Midbrain (tissue), 1 donor: ENCODE data around the gene TNKS1BP1.
"Not testable (repeated sequence)": the region's sequence is repeated elsewhere in the genome, so short reads cannot be mapped to it uniquely, and the experiment has no call there.

Experiments used
- DNase-seq: peaks from one replicate; lab custom pipeline; 2025; lab: John Stamatoyannopoulos, UW

Gene TNKS1BP1, protein sequence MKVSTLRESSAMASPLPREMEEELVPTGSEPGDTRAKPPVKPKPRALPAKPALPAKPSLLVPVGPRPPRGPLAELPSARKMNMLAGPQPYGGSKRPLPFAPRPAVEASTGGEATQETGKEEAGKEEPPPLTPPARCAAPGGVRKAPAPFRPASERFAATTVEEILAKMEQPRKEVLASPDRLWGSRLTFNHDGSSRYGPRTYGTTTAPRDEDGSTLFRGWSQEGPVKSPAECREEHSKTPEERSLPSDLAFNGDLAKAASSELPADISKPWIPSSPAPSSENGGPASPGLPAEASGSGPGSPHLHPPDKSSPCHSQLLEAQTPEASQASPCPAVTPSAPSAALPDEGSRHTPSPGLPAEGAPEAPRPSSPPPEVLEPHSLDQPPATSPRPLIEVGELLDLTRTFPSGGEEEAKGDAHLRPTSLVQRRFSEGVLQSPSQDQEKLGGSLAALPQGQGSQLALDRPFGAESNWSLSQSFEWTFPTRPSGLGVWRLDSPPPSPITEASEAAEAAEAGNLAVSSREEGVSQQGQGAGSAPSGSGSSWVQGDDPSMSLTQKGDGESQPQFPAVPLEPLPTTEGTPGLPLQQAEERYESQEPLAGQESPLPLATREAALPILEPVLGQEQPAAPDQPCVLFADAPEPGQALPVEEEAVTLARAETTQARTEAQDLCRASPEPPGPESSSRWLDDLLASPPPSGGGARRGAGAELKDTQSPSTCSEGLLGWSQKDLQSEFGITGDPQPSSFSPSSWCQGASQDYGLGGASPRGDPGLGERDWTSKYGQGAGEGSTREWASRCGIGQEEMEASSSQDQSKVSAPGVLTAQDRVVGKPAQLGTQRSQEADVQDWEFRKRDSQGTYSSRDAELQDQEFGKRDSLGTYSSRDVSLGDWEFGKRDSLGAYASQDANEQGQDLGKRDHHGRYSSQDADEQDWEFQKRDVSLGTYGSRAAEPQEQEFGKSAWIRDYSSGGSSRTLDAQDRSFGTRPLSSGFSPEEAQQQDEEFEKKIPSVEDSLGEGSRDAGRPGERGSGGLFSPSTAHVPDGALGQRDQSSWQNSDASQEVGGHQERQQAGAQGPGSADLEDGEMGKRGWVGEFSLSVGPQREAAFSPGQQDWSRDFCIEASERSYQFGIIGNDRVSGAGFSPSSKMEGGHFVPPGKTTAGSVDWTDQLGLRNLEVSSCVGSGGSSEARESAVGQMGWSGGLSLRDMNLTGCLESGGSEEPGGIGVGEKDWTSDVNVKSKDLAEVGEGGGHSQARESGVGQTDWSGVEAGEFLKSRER (N-terminal part only)

GRCh38 chr11:57324886-57325734, at the start of gene TNKS1BP1:
Gene TNKS1BP1, minus strand, starts transcription at chr11:57324952. Its CDS starts 3,067 bp downstream, at chr11:57321885.
- peak; percentile 95 for DNase-seq

GRCh38 chr11:57373146-57373545, 48.4 kb upstream of the TNKS1BP1 start:
- DNase-seq = no peak

- DNase-seq = no peak
Measured at GRCh38 chr11:57370941-57371340, 46.2 kb upstream of the TNKS1BP1 start.

GRCh38 chr11:57370251-57370650, 45.5 kb upstream of the TNKS1BP1 start:
- no peak for DNase-seq

GRCh38 chr11:57368845-57369232, 44.1 kb upstream of the TNKS1BP1 start:
- DNase-seq = no peak

DNA sequence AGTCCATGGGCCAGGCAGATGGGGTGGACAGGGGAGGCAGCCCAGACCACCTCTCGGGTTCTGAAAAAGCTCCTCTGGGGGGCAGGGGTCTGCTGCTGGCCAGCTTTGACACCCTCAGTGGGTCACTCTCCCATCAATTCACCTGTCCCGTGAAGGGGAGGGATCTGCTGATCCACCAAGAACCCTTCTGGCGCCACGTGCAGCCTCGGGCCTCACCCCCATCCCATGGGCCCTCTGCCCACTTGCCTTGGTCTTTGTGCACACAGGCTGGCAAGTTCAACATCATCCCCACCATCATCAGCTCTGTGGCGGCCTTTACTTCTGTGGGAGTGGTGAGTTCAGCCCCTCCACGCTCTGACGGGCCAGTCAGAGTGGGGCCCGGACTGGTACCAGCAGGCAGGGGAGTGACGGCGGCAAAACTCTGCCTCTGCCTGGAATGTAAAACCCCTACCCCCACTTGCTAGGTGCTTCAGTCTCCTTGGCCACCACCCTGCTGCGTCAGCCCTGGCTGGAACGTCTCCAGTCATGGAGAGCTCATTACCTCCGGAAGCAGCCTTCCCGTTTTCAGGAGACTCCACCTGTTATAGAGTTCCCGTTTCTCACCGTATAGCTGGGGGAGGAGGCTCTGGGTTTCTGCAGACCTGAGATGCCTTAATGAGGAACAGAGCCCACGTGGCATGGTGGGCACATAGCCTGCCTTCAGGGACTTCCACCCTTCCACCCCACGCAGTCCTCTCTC, 43.5 kb upstream of the TNKS1BP1 start:
- DNase-seq = no peak

- no peak for DNase-seq
Measured at GRCh38 chr11:57364851-57365660, 40.3 kb upstream of the TNKS1BP1 start.

- no peak for DNase-seq
Measured at GRCh38 chr11:57363131-57364080, 38.7 kb upstream of the TNKS1BP1 start.

GRCh38 chr11:57361926-57362325, 37.2 kb upstream of the TNKS1BP1 start:
- no peak for DNase-seq

- not testable (repeated sequence) for DNase-seq
Measured at GRCh38 chr11:57361420-57361819, 36.7 kb upstream of the TNKS1BP1 start.

DNA sequence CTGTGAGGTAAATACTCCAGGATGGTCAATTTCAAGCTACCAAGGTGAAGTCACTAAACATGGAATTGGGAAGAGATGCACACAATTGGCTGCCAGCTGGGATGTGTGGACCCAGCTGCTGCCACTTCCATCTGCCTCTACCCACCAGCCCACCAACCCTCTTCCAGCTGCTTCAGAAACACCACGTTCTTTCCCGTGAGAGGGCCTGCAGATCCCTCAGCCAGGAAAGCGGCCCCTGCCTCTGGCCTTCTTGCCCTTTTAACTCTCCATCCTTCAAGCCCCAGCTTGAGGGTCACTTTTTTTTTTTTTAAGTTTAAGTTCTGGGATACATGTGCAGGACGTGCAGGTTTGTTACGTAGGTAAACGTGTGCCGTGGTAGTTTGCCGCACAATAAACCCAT, 36.2 kb upstream of the TNKS1BP1 start:
- DNase-seq = no peak

- DNase-seq = no peak
Measured at GRCh38 chr11:57359896-57360690, 35.3 kb upstream of the TNKS1BP1 start.

GRCh38 chr11:57359396-57359795, 34.6 kb upstream of the TNKS1BP1 start:
- no peak for DNase-seq

DNA sequence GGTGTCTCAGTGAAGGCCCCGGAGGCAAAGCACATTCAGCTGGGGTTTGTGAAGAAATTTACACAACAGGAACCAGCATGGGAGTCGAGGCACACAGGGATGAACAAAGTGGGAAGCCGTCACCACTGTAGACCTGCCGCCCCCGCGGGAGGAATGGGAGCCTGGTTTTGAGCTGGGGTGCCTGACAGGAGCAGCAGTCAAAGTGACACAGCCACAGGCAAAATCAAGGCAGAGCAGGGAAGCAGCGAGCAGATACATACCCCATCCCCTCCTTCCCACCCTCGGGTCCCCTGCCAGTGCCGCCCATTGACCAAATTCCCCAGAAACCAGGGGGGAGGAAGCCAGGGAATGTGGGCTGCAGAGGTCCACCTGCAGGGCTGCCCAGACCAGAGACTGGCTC, 34.2 kb upstream of the TNKS1BP1 start:
- no peak for DNase-seq

DNA sequence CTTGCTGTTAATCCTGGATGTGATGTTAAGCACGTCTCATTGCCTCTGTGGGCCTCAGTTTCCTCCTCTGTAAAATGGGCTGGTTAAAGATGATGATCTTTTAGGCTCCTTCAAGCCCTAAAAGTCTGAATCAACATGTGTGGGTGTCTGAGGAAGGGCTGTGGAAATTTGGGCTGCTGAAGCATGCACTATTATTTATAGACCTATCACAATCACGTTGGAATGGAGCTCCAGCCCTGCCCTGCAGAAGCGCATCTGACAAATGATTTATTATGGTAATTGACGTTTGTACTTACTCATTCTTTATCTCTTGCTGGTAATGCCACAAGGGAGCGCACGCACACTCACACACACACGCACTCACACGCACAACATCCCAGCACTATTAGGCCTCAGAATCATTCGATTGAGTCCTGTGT, 33.8 kb upstream of the TNKS1BP1 start:
- DNase-seq = no peak

- no peak for DNase-seq
Measured at GRCh38 chr11:57357856-57358255, 33.1 kb upstream of the TNKS1BP1 start.

DNA sequence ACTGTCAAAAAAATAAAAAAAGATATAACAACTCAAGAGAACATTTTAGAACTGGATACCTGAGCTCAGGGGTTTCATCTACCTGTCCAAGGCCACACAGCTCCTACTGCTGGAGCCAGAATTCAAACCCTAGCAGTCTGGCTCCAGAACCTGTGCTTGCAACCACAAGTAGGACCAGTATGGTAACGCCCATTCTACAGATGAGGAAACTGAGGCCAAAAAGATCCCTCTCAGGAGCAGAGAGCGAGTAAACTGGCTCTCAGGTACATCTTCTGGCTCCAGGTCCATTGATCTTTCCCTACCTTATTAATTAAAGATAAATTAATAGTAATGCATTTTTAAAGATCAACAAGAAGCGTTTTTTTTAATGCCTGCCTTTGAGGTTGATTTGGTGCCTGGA, 32.6 kb upstream of the TNKS1BP1 start:
- no peak for DNase-seq

DNA sequence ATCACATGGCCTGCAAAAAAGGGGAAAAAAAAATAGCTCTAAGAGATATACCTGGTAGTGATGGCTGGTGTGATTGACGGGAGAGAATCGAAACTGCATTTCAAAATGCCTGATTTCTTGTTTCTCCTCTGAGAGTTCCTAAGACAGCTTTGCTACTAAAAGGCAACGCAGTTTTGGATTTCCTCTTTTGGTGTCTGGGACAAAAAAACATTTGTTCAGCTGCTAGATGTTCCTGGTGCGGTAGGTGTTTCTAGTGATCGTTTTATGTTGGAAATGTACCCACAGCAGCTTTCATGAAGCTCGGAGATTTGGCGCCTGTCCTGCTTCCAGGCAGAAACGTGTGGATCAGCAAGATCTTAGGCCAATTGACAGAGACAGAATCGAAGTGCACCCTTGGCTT, 31.5 kb upstream of the TNKS1BP1 start:
- no peak for DNase-seq
